Heart left ventricle (tissue), 16 donors: Measurements from ENCODE around the gene RGS17. TPM values are rescaled to one million over a fixed set of nuclear protein-coding genes. Genes with fewer than 3 reads are reported as not detected.

Experiments used
- ATAC-seq, 4 donors: fragments of 200-7000 bp; cut with Tn5 transposase; one replicate each; pipeline ENCODE4 v1.9.1; 2020 to 2022; ENCODE audit warnings: moderate library complexity in 4 of 4, mild to moderate bottlenecking in 3 of 4, moderate number of reproducible peaks in 1 of 4
- DNase-seq, 5 donors: peaks; one replicate each; pipeline ENCODE4 v3.0.0-alpha.2; 2020
- H3K27ac ChIP-seq, 12 donors: fragments of 200-600 bp; sonication (generic) in 4 of 12; one replicate each; pipeline versions ENCODE4 v1.5.0 to v1.8.0; 2016 to 2022; ENCODE audit warnings: mild to moderate bottlenecking in 2 of 12
- H3K27me3 ChIP-seq, 9 donors: fragments of 200-600 bp; sonication (generic) in 2 of 9; one replicate each; pipeline versions ENCODE4 v1.5.1 to v1.8.0; 2016 to 2022; ENCODE audit warnings: mild to moderate bottlenecking in 3 of 9
- H3K36me3 ChIP-seq, 9 donors: fragments of 200-600 bp; sonication (generic) in 2 of 9; one replicate each; pipeline versions ENCODE4 v1.5.0 to v1.8.0; 2018 to 2022; ENCODE audit warnings: mild to moderate bottlenecking in 2 of 9
- H3K4me1 ChIP-seq, 12 donors: fragments of 200-600 bp; sonication (generic) in 4 of 12; one replicate each; pipeline versions ENCODE4 v1.5.0 to v1.8.0; 2016 to 2022; ENCODE audit warnings: mild to moderate bottlenecking in 3 of 12
- H3K4me3 ChIP-seq, 12 donors: fragments of 200-600 bp; sonication (generic) in 4 of 12; one replicate each; pipeline versions ENCODE4 v1.5.0 to v1.8.0; 2017 to 2022; ENCODE audit warnings: mild to moderate bottlenecking in 9 of 12, moderate library complexity in 4 of 12
- H3K9me3 ChIP-seq, 12 donors: fragments of 200-600 bp; sonication (generic) in 4 of 12; one replicate each; pipeline versions ENCODE4 v1.5.0 to v1.8.0; 2016 to 2022; ENCODE audit warnings: mild to moderate bottlenecking in 1 of 12
- POLR2A ChIP-seq, 2 donors: fragments of 450-650 bp; IDR thresholded peaks; one replicate each; pipeline ENCODE4 v1.6.1; 2017; ENCODE audit warnings: antibody characterized with exemption in 2 of 2, mild to moderate bottlenecking in 2 of 2, moderate library complexity in 2 of 2
- WGBS, 4 donors: extraction: QIAGEN DNeasy Blood & Tissue Kit in 2 of 4; methylation state at CpG; one replicate each; pipeline versions ENCODE4 v1.1.5 to v1.1.7; 2013 to 2018; 5-methylcytosine and 5-hydroxymethylcytosine counted together
- intact Hi-C, 10 donors: fragments of 100-400 bp; cut with DNase I; formaldehyde crosslinking; loops; one replicate each; pipeline versions ENCODE4 v1.11.1 to v1.14.2; 2022
- polyA plus RNA-seq, 2 donors: library from polyadenylated mRNA; stranded (reverse); fragments of 200-250 nt; gene quantifications; one replicate each; pipeline ENCODE4 v1.2.3, GENCODE V29; 2013
- total RNA-seq, 9 donors: library from RNA; depleted of rRNA in 2 of 9; stranded (reverse); fragments of >200 nt in 2 of 9; fragmentation: NEBNext Ultra II Directional in 3 of 9; extraction: Animal tissue kit (Norgen Biotek cat#: 25700) in 3 of 9; gene quantifications; one replicate each; pipeline versions ENCODE4 v1.1.0 to v1.2.4, GENCODE V29; 2016 to 2023
- TF ChIP-seq, protein P1 (sequence below), 12 donors: fragments of 200-600 bp; sonication (generic) in 4 of 12; IDR thresholded peaks; one replicate each; pipeline versions ENCODE4 v1.5.0 to v1.8.0; 2018 to 2022; ENCODE audit warnings: antibody characterized with exemption in 12 of 12, mild to moderate bottlenecking in 5 of 12
- donor health status: ischemic (EF 13 %, LVEDD 7.1; RV severe dilation, severe dysfunction).
- donor health status: healthy with polysubstance abuse.
- donor health status: DM: no; HTN: yes; CAD: no.
- donor health status: DM: no; HTN: no; CAD: no.
- donor health status: ischemic (EF 25% LVEDD 6.9; RV normal size, moderate dysfunction).
- donor health status: ischemic (EF 25% LVEDD 5.7; RV mildly dilated, moderate dysfunction).
- donor health status: healthy.
- donor health status: DM: yes; HTN: yes; CAD: no.
- donor health status: ischemic (EF 35%, LVEDD 5.7; RV mildly dilated, moderate dysfunction).
- donor health status: nonischemic (EF 11% LVEDD 7.7; RV severe dilation, severe dysfunction).
- donor health status: DM: yes; HTN: yes; CAD: no.
- donor health status: PGD.
- donor health status: ischemic (EF 29% LVEDD 5.4; RV normal size, mild dysfunction).
- donor health status: nonischemic (EF 23%, LVEDD 6.1; RV moderate dilation, normal function).

RGS17 gene
- total and polyA plus RNA-seq, 11 donors: under 0.01 to 0.53 (median 0.19) TPM; not detected in 1

DNA sequence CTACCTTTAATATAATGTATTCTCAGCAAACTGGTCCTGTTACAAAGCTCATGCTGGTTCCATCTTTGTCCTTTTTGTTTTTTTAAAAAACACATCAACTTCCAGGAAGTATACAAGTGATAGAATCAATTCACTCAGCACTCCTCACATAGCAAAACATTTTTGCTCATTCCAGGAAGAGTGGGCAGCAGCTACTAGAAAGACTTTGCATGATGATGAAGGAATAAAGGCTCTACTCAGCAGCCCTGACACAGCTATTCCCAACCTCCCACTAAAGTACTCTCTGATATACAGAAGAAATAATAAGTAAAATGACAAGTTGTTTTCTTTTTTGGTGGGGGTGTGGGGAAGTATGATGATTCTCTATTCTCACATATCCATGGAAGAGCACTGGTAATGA is 61.2 kb downstream of the RGS17 start:
- H3K4me1 ChIP-seq: no peaks in the 10 kb centered on the region
- H3K27me3 ChIP-seq: no peaks in the 10 kb centered on the region
- no peak overlapping the region for H3K27ac ChIP-seq
- no peak for ATAC-seq
- peaks cover 0 to 33% (median 0%) of the 10 kb centered on the region in 12 donors for H3K9me3 ChIP-seq
- TF ChIP-seq, protein P1, sequence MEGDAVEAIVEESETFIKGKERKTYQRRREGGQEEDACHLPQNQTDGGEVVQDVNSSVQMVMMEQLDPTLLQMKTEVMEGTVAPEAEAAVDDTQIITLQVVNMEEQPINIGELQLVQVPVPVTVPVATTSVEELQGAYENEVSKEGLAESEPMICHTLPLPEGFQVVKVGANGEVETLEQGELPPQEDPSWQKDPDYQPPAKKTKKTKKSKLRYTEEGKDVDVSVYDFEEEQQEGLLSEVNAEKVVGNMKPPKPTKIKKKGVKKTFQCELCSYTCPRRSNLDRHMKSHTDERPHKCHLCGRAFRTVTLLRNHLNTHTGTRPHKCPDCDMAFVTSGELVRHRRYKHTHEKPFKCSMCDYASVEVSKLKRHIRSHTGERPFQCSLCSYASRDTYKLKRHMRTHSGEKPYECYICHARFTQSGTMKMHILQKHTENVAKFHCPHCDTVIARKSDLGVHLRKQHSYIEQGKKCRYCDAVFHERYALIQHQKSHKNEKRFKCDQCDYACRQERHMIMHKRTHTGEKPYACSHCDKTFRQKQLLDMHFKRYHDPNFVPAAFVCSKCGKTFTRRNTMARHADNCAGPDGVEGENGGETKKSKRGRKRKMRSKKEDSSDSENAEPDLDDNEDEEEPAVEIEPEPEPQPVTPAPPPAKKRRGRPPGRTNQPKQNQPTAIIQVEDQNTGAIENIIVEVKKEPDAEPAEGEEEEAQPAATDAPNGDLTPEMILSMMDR (IDR thresholded peaks at IDR 0.05): no peak
- TF ChIP-seq POLR2A (IDR thresholded peaks at IDR 0.05): no peak
- H3K4me3 ChIP-seq: no peak overlapping the region
- no peak for DNase-seq
- H3K36me3 ChIP-seq: no peaks in the 10 kb centered on the region
- intact Hi-C loops: no loop called here

DNA sequence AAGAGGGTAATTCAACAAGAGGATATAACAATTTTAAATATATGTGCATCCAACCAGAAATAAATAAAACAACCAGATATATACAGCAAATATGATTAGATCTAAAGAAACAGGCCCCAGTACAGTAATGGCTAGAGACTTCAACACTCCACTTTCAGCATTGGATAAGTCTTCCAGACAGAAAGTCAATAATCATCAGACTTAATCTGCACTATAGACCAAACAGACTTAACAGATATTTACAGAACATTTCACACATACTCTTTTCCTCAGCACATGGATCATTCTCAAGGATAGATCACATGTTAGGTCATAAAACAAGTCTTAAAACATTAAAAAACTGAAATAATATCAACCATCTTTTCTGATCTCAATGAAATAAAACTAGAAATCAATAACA is 65.9 kb downstream of the RGS17 start:
- Histone ChIP-seq H3K4me3 (no peak overlapping the region), H3K9me3 (peaks cover 0 to 48% (median 7%) of the 10 kb centered on the region in 12 donors), H3K36me3 (no peaks in the 10 kb centered on the region), H3K4me1 (no peaks in the 10 kb centered on the region), H3K27me3 (no peaks in the 10 kb centered on the region), H3K27ac (no peak overlapping the region)
- DNase-seq: no peak
- intact Hi-C loops: no loop called here
- ATAC-seq: no peak
- TF ChIP-seq, protein P1 (IDR thresholded peaks at IDR 0.05): no peak
- no peak for TF ChIP-seq POLR2A (IDR thresholded peaks at IDR 0.05)

DNA sequence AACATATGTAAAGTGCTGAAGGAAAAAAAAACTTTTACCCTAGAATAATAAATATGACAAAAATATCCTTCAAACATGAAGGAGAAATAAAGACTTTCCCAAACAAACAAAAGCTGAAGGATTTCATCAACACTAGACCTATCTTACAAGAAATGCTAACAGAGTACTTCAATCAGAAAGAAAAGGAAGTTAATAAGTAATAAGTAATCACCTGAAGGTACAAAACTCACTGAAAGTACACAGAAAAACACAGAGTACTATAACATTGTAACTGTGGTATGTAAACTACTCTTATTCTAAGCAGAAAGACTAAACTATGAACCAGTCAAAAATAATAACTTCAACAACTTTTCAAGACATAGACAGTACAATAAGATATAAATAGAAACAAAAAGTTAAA is 67.1 kb downstream of the RGS17 start:
- H3K27ac ChIP-seq: no peak overlapping the region
- DNase-seq (no peak), ATAC-seq (no peak)
- TF ChIP-seq POLR2A (IDR thresholded peaks at IDR 0.05): no peak
- TF ChIP-seq, protein P1 (IDR thresholded peaks at IDR 0.05): no peak
- intact Hi-C loops: no loop called here
- H3K27me3 ChIP-seq: no peaks in the 10 kb centered on the region
- H3K4me1 ChIP-seq: no peaks in the 10 kb centered on the region
- H3K36me3 ChIP-seq: no peaks in the 10 kb centered on the region
- no peak overlapping the region for H3K4me3 ChIP-seq
- H3K9me3 ChIP-seq: peaks cover 0 to 48% (median 7%) of the 10 kb centered on the region in 12 donors

DNA sequence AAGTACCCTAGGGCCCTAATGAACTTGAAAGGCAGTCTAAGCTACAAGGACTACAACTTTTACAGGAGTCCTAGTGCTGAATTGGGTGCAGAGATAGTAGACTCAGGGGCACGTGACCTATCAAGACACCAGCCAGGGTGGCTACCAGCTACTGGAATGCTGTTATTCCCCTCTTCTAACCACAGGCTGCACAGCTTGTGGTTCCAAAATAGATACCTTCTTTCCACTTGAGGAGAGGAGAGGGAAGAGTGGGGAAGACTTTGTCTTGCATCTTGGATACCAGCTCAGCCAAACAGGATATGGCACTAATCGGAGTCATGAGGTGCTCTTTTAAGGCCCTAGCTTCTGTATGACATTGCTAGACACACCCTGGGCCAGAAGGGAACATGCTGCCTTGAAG is 68.6 kb downstream of the RGS17 start:
- Histone ChIP-seq H3K36me3 (no peaks in the 10 kb centered on the region), H3K27ac (no peak overlapping the region), H3K4me3 (no peak overlapping the region), H3K9me3 (peaks cover 0 to 38% (median 5%) of the 10 kb centered on the region in 12 donors), H3K27me3 (no peaks in the 10 kb centered on the region), H3K4me1 (no peaks in the 10 kb centered on the region)
- ATAC-seq: no peak
- WGBS, 4 donors: 95 to 100% (median 96%) methylated on average over 2 of the region's 2 CpGs
- no peak for DNase-seq
- TF ChIP-seq, protein P1 (IDR thresholded peaks at IDR 0.05): no peak
- TF ChIP-seq POLR2A (IDR thresholded peaks at IDR 0.05): no peak
- intact Hi-C loops: no loop called here
